HG03025 (cell line): ENCODE results near the gene FAM184B.
"Not testable (repeated sequence)": the region's sequence is repeated elsewhere in the genome, so short reads cannot be mapped to it uniquely, and the experiment has no call there.

Source experiments
- ATAC-seq: cut with Tn5 transposase; IDR thresholded peaks from one replicate; pipeline ENCODE4 v1.9.1; 2021; ENCODE audit warnings: mild to moderate bottlenecking, moderate library complexity; ENCODE audit not compliant: unreplicated experiment, low FRiP score

The FAM184B gene

GRCh38 chr4:17721496-17722355 is 59.7 kb downstream of the FAM184B start:
- ATAC-seq, result no peak

- ATAC-seq, result no peak
Observed at GRCh38 chr4:17719106-17719505, 62.3 kb downstream of the FAM184B start.

- no peak for ATAC-seq
Observed at GRCh38 chr4:17718471-17718870, 63.0 kb downstream of the FAM184B start.

- ATAC-seq, result no peak
Observed at GRCh38 chr4:17717301-17717700, 64.1 kb downstream of the FAM184B start.

GRCh38 chr4:17715511-17715910 is 65.9 kb downstream of the FAM184B start:
- ATAC-seq, result no peak

GRCh38 chr4:17713779-17714178 is 67.6 kb downstream of the FAM184B start:
- ATAC-seq, result no peak

GRCh38 chr4:17712166-17712565 is 69.3 kb downstream of the FAM184B start:
- ATAC-seq, result no peak

GRCh38 chr4:17711206-17711605 is 70.2 kb downstream of the FAM184B start:
- ATAC-seq, result not testable (repeated sequence)

GRCh38 chr4:17709763-17710068 is 71.7 kb downstream of the FAM184B start:
- ATAC-seq, result no peak

- ATAC-seq, result no peak
Observed at GRCh38 chr4:17708992-17709762, 72.2 kb downstream of the FAM184B start.

GRCh38 chr4:17707671-17708070 is 73.8 kb downstream of the FAM184B start:
- ATAC-seq, result no peak

GRCh38 chr4:17705107-17705506 is 76.3 kb downstream of the FAM184B start:
- no peak for ATAC-seq

- ATAC-seq, result no peak
Observed at GRCh38 chr4:17704020-17704650, 77.3 kb downstream of the FAM184B start.

GRCh38 chr4:17702641-17703040 is 78.8 kb downstream of the FAM184B start:
- no peak for ATAC-seq

- ATAC-seq, result no peak
Observed at GRCh38 chr4:17701882-17702281, 79.5 kb downstream of the FAM184B start.

- no peak for ATAC-seq
Observed at GRCh38 chr4:17701138-17701839, 80.1 kb downstream of the FAM184B start.

- no peak for ATAC-seq
Observed at GRCh38 chr4:17699380-17699779, 82.0 kb downstream of the FAM184B start.

- no peak for ATAC-seq
Observed at GRCh38 chr4:17698116-17698515, 83.3 kb downstream of the FAM184B start.

GRCh38 chr4:17695341-17695740 is 86.1 kb downstream of the FAM184B start:
- ATAC-seq, result no peak

- no peak for ATAC-seq
Observed at GRCh38 chr4:17694552-17694951, 86.9 kb downstream of the FAM184B start.

- no peak for ATAC-seq
Observed at GRCh38 chr4:17690898-17691297, 90.5 kb downstream of the FAM184B start.
